AG08395 (cell line): ENCODE results near the gene RNASEL.

Experiments
- DNase-seq: peaks from one replicate; pipeline ENCODE4 v3.0.0; 2012; ENCODE audit warnings: mixed read lengths, low spot score

Gene RNASEL

DNA sequence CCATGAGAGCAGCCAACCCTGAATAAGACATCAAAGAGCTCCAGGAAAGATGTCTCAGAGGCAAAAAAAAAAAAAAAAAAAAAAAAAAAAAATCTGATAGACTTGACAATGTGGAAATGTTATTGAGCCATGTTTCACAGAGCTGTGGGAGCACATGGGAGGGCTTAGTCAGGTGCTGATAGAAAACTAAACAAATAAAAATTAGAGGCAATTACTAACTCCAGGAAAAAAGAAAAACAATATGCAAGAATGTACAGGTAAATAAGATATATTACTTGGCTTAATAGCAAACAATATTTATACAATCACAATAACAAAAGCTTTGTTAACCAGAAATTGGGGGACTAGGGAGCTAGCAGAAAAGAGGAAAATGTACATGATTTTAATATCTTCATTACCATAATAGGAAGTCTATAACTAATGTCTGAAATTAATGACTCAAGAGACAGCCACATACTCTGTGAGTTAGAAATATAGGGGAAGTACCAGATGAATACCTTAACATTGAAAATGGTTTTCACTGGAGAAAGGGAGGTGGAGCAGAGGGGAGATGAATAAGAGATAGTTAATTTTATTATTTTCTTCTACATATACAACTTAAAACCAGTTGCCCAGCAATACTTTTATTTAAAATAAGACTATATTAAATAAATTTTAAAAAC lies 32.0 kb upstream of the RNASEL start:
- no peak for DNase-seq

DNA sequence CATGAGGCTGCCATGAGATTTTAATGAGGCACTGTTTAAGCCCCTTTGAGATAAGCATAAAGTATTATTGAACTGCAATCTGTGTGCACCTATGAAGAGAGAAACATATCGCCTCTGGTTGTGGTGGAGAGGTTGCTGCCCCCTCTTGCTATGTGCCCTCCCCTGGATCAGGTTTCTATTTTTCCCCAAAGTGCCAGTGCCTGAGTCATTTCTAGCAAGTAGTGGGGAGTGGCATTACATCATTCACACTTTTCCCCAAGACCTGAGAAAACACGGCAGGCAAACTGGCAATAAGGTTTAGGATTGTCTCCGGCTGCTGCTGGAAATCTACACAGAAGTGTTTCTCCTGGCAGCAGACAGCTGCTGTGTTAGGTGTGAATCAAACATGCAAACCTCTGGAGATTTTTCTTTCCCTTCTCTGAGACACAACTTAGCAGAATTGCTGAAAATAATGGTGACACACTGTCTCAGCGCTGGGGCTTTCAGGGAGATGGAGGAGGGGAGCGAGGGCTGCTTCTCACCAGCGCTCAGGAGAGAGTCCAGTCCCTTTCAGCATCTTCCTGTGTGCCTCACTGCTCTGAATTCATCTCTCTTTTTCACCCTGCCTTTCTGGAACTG lies 28.8 kb upstream of the RNASEL start:
- no peak for DNase-seq

DNA sequence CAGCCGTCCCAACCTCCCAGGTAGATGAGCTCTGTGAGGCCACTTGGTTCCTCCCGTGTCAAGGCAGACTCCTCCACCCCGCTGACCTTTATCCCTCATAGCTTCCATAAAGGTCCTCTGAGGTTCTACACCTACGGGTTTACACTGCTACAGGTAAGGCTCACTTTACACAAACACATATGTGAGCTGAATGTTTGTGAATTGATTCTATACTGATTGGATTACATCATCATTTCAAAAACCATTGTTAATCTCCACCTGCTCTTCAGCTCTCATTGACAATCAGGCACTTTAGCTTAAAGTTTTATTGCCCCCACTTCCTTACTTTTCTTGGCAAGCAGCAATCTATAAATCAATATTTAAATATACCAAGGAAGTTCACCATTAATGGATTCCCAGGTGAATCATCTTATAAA lies 28.0 kb upstream of the RNASEL start:
- DNase-seq = no peak

DNA sequence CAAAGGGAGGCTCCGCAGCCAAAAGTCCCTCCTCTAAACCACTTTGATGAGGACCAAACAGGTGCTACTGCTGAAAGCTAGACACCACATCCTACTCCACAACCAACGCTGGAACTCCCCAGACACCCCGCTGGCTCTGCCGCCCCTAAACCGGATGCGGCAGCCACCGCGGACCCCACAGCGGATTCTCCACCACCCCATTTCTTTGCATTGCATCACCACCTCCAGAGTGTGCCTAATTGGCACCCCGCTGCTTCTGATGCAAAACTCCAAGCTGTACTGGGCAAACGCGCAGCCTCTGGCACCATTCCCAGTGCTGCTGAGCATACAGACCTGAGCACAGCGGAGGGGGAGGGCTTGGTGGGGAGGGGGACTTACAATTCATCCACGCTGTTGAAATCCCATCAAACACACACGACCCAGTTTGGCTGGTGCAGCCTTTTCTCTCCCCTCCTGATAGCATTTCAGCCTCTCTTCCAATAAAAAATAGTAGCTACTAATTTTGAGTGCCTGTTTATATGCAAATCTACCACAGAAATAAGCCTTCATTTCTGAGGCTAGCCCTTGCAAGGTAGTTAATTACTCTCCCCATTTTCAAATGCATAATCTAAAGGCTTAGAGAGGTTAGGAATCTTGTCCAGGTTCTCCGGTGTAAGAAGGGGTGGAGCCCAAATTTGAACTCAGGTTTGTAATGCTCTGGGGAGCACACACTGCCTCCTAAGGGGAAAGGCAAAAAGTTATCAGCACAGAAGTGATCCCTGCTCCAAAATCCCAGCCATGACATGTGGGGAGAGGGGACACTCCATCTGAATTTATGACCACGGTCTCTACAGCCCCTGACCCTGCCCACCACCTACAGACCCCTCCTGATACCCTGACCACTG lies 27.3 kb upstream of the RNASEL start:
- no peak for DNase-seq

DNA sequence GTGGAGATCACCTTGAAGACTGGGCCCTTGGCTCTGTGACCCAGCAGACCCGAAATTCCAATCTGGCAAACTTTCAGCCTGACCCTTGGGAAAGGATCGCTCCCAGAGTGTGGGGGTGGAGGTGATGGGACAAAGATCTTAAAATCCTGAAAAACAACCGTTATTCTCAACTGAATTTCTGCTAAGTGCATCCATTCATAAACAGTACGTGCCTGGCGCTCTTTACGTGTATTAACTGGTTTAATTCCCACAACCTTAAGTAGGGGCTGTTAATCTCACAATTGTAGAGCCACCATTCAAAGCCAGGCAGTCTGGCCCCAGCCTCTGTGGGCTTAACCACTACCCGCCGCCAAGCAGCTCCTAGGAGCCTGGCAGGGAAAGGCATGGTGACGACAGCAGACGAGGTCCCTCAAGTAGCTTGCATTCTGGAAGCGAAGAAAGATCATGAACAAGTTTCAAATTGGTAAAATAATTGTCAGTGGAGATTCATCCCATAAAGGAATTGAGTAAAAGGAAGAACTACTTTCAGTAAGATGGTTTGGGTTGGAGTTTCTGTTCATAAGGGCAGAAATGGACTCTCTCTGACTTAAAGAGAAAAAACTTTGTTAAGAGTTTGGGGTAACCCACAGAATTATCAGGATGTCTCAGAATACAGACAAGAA lies 26.5 kb upstream of the RNASEL start:
- no peak for DNase-seq

DNA sequence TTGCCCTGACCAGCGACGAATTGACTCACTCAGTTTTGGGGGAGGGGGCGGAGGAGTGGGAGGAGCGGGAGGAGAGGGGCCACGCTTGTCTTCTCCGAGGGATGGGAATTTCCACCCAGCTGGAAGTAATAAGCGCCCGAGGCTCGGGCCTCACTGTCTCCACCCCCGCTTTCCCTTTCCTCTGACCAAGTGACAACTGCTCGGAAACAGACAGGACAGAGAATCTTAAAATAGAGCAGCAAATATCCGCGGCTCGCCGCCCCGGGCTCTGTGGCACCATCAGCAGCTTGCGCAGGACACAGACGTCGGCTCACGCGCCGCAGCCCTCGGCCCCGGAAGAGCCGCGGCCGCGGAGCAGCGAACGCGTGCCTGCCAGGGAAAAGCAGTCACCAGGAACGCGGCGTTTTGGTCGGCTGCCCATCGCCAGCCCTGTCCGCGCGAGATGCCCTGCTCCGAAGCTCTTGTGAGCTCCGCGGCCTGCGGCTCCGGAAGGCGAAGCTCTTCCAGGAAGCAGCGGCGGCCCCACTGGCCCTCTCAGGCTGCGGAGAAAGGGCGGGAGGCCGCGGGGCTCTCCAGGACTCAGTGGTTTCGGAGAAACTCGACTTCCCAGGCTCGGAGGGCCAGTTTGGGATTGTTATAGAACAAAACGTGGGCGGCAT lies 25.9 kb upstream of the RNASEL start:
- DNase-seq = peak; percentile 87

DNA sequence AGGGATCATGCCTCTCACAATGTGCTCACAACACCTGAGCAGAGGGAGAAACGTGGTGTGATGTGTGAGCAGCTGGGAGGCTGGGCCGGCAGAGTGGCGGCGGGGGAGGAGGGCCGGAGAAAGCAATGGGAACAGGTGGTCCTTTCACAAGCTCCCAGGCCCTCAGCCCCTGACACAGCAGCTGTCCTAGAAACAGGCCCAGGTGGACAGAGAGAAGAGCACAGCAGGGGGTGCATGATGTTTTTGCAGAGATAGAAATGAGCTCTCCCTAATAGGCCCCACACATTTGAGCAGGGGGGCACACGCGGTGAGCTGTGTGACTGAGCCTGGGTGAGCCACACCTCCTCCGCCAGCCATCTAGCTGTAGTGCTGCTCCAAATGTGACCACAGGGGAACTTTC lies 22.7 kb upstream of the RNASEL start:
- no peak for DNase-seq

DNA sequence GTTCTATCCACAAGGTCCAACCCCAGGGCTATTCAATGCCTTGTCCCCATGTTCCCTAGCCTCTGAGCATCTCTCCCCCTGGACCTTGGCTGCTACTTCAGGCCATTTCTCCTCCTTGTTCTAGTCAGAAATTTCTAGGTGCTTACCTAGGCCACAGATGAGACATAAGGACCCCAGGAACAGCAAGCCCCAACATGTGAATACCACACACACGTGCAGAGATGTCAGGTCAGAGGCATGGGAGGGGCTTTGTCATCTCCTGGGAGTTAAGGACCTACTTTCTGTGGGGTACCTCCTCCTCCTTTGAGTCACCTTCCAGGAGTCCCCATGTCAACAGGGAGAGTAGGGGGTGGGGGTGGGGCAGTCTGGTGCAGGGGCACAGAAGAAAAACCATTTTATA lies 22.3 kb upstream of the RNASEL start:
- DNase-seq = no peak

DNA sequence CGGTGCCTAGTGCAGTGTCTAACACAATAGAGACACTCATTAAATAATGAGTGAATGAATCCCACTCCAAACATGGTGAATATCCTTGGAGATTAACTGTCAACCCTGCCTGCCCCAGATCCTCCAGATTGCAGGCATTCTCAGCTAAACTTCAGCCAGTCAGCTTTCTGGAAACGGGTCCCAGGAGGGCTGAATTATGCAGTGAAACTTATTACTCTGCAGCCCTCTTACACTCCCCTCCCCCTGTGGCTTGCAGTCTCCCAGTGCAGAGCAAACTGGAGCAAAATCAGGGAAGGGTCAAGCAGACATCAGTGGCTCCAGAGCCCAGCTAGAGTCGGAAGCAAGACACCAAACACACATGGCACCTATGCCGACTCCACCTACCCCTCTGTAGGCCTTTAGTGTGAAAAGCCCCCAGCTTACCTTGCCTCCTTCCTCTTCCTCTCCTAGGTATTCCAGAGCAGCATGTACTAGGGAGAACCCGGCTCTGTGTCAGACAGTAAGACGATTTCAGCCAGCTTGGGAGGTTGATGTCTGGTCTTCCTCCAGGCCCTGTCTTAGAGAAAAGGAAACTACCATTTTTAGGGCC lies 21.6 kb upstream of the RNASEL start:
- DNase-seq = no peak

DNA sequence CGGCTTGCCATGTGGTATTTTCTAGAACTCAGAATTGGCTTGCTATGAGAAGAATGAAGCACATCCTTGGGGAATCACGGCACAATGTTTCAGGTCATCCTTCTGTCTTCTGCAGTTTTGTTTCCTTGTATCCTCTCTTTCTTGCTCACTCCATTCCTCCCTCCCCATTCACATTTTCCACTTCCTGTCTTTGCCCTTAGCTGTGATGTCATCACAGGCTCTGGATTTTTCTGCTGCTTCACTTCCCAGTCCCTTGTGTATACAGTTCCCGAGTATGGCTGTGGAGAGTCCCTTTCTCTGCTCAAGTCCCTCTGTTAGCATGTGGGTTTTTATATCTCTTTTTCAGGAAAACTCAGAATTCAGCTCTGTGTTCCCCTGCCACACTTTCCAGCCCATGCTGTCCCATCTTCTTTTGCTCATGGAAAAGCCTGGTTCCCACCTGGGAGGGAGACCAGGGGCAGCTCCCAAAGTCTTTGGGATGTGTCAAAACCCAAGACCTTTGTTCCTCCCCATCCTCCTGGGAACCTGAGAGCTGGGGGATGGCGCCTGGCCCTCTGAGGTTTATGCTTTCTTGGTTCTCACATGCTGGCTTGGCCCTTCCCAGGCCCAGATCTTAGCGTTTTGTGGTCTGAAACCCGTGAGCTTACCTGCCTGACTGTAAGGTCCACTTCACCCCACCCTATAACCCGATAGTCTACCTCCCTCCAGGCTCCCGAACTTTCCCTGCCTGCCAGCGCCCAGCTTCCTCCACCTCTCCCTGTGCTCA lies 20.0 kb upstream of the RNASEL start:
- DNase-seq = peak; percentile 56

DNA sequence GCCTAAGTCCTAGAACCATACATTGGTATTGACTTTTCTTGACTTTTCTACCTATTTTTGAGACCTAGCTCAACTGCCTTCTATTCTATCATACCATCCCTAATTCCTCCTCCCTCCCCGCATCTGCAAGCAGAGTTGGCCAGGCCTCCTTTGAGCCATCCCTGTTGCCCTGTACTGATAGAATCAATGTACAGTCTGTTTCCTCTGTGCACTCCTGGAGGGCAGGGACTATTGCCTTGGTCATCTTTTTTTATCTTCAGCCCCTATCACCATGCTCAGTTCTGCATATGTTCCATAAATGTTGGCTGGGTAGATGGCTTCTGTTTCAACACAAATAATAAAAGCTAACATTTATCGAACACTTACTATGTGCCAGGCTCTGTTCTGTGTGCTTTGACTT lies 19.2 kb upstream of the RNASEL start:
- DNase-seq = no peak

DNA sequence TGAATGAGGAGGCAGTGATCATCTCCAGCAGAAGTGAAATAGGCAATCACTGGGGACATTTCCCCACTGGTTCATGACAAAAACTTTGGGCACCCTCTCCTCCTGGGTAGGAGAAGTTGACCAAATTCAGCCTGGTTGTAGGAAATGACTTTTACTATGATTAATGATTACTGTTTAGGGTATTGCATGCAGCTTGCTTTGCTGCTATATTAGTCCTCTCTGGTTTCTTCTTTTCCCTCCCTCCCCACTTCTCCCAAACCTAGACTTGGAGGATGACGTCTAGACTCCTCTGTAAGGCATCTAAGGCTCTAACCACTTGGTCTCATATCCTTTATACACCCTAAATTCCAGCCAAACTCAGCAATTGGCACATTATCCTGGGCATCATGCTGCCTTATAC lies 18.5 kb upstream of the RNASEL start:
- no peak for DNase-seq

DNA sequence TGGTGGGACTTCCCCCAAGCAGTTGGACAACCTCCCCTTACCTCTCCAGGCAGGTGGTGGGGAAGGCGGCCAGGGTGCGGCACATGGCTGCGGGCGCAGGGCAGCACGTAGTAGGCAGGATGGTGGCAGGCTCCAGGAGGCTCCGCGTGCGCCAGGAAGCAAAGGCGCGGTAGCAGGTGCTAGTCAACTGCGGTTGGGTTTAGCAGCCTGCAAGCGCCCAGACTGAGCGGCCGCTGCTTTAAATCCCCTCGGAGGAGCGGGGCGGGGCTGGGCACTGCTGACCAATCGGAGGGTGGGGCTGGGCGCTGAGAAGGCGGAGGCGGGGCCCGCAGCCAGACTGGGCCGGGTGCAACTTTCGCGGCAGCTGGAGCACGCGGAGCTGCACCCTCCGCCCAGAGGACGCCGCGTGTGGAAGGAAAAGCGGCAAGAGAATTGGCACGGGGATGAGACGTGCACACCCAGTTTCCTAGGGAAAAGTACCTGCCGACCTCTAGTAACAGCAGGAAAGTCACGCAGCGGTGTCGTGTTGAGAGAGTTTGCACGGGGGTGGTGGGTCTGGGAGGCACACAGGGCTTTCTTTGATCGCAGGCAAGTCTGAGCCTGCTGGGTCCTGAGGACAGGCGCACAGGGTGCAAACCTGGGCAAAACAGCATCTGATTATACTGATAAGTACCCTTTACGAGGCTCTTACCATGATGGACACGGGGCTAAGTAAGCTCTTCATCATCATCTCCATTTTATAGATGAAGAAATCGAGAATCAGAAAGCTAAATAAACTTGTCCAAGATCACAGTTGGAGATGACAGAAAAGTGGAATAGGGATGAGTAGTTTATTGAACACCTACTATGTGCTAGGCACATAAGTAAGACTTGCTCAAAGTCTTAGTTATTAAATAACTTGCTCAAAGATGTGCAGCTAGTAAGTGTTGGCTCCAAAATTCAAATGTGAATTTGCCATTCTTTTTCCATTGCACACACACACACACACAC lies 15.4 kb upstream of the RNASEL start, which contains the start of gene RGS16:
RGS16 (minus strand) TSS at position 215 of the 990 bp plus-strand sequence; CDS start at position 85, 130 bp downstream.
- peak; percentile 96 for DNase-seq

DNA sequence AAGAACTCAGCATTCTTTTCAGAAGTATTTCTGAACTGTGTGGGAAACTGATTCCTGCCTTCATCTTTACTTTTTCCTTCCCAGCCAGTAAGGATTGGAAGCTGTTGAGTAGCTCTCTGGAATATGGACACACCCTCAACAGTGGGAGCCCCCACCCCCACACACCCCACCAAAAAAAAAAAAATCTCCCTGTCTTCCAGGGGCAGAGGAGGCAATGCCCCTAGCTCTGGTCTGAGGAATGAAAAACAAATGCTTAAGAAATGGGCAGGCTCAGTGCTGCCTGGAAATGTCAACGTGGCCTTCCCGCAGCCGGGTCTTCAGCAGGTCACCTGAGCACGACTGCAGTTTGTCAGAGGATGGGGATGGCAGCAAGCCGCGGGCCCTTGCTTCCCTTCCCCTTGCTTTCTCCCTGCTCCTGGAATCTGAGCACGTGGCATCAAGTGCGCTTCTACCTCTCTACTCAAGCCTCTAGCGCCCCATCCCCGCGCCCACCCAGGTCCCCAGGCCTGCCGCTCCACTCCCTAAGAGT lies 14.7 kb upstream of the RNASEL start:
- no peak for DNase-seq

DNA sequence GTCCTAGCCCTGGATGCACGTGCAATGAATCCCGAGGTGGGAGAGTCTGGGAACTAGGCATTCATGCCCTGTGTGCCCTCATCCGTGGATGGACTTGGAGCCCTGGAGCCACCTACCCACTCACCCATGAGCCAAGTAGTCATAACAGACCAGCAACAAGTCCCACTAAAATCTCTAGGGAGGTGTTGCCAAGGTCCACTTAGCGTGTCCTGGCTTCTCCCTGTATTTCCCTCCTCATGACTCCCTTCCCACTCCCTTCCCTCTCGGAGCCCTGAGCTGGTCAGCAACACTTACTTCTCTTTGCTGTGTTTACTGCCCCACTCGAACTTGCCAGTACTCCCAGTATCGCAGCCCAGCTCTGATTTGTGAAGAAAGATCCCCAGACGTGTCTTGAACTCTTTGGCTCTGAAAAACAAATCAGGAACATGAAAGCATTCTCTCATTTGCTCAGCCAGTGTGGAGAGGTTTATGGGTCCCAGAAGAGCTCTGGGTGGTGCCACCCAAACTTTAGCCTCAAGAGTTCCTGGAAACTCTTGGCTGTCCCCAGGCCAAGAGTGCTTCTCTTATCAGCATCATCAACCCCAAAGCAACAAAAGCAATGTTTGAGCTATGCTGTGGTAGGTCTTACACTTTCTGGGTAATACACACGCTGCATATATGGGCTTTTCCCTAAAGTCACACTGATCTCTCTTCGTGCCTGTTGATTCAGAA lies 14.0 kb upstream of the RNASEL start:
- peak; percentile 4 for DNase-seq

DNA sequence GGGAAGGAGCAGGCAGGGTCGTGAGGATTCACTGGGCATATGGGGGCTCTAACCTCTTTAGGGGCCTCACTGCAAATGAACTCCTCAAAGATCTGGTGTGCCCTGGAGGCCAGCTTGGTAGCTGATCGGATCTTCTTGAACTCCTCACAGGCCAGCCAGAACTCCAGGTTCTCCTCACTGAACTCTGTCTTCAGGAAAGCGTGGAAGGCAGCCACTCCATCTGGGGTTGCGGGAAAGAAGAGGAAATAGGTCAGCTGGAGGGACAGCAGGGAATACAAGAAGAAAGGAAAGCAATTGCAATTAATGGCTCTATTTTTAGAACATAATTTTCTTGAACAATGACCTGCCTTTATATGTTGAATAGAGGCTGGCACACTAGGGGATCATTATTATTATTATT lies 12.9 kb upstream of the RNASEL start:
- DNase-seq = no peak

DNA sequence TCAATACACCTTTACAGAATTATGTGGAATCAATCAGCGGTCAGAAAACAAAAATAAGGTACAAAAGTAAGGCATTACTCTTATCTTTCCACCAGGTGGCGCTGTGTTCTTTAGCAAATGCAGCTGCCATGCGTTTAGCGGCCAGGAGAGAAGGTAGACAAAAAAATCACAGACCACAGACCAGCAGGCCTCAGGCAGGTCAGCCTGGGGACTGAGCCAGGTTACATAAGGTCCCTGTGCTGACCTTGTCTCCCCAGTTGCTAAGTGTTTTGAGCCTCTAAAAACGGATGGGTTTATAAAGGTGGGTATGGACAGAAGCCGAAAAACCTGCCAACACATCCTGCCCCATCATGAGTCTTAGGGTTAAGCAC lies 12.3 kb upstream of the RNASEL start:
- peak; percentile 67 for DNase-seq

DNA sequence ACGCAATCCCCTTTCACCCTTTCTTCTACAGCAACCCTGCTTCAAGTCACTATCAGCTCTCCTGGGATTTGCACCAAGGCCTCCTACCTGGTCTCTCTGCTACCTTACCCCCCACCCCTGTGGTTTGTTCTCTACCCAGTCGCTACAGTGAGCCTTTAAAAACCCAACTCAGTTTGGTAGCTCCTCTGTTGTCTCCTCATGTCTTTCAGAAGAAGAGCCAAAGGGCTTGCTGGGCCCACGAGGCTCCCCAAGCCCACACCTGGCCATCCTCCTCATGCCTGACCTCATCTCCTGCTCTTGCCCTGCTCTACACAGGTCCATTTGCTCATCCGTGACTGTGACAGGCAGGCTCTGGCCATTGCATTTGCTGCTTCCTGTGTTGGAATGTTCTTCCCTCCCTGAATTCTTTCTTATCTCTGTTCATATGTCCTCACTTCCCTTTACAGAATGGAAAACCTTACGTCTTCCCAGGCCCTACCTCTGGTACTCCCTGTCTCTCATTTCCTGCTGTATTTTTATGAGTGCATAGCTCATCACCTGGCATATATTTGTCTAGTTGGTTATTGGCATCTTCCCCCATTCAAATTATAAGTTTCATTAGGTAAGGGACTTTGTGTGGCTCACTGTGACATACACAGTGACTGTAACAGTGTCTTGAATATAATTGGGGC lies 11.8 kb upstream of the RNASEL start:
- DNase-seq = no peak
